ENCODE measurements around the gene GLP2R.

GLP2R gene

DNA sequence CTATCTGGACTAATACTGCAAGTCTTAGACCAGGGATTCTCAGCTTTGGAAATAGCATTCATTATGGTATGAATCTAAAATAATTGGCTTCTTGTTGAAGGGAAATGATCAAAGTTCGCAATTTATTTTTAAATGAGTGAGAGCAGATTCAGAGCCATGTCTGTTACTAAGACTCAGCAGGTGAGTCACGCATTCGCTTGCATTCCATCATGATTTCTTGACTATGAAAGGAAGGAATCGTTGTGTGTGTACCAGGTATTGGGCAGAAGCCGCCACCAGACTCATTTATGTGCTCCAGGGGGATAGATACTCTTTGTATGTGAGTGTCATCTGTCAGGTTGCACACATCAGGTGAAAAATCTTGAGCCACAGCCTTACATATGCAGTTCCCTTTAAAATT, 14.6 kb upstream of the GLP2R start:
- no peak overlapping the region for H3K4me2 ChIP-seq (ENCODE audit: low read length)
- H3K79me2 ChIP-seq: no peaks in the 10 kb centered on the region
- TF ChIP-seq, protein P1, sequence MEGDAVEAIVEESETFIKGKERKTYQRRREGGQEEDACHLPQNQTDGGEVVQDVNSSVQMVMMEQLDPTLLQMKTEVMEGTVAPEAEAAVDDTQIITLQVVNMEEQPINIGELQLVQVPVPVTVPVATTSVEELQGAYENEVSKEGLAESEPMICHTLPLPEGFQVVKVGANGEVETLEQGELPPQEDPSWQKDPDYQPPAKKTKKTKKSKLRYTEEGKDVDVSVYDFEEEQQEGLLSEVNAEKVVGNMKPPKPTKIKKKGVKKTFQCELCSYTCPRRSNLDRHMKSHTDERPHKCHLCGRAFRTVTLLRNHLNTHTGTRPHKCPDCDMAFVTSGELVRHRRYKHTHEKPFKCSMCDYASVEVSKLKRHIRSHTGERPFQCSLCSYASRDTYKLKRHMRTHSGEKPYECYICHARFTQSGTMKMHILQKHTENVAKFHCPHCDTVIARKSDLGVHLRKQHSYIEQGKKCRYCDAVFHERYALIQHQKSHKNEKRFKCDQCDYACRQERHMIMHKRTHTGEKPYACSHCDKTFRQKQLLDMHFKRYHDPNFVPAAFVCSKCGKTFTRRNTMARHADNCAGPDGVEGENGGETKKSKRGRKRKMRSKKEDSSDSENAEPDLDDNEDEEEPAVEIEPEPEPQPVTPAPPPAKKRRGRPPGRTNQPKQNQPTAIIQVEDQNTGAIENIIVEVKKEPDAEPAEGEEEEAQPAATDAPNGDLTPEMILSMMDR (IDR thresholded peaks at IDR 0.05): no peak
- no peak overlapping the region for H3K4me3 ChIP-seq (ENCODE audit: low read depth, low read length)
- H3K36me3 ChIP-seq (ENCODE audit: control insufficient read depth, insufficient read depth, low read length): no peaks in the 10 kb centered on the region
- H3K4me1 ChIP-seq: no peaks in the 10 kb centered on the region
- no peaks in the 10 kb centered on the region for H3K9me3 ChIP-seq (ENCODE audit: control insufficient read depth, low read length)
- no peaks in the 10 kb centered on the region for H3K27me3 ChIP-seq (ENCODE audit: control insufficient read depth, insufficient read depth, low read length)
- H3K9ac ChIP-seq: no peak overlapping the region
- H2AFZ ChIP-seq: no peak overlapping the region
- no peak overlapping the region for H3K27ac ChIP-seq

DNA sequence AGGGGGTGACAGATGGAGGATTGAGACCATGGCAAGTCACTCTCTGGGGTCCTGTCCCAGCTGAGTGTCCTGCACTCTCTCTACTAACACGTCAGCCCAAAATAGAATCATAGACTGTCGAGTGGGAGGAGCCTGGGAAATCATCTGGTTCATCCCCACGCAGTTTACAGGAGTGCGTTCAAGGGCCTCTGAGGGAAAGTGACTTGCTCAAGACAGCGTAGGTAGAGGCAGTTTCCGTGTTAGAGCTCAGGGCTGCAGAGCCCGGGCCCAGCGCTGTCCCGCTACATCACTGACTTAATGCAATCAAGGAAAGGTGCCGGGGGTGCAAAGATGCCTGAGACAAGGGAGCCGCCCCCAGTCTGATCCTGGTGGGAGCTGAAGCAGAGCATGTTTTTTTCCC, 14.2 kb upstream of the GLP2R start:
- Histone ChIP-seq H3K27me3 (ENCODE audit: control insufficient read depth, insufficient read depth, low read length) (no peaks in the 10 kb centered on the region), H3K9me3 (ENCODE audit: control insufficient read depth, low read length) (no peaks in the 10 kb centered on the region), H3K4me1 (no peaks in the 10 kb centered on the region), H3K4me2 (ENCODE audit: low read length) (no peak overlapping the region), H3K27ac (no peak overlapping the region), H3K36me3 (ENCODE audit: control insufficient read depth, insufficient read depth, low read length) (no peaks in the 10 kb centered on the region), H3K9ac (no peak overlapping the region), H3K79me2 (no peaks in the 10 kb centered on the region), H2AFZ (no peak overlapping the region), H3K4me3 (ENCODE audit: low read depth, low read length) (no peak overlapping the region)
- TF ChIP-seq, protein P1 (IDR thresholded peaks at IDR 0.05): no peak

DNA sequence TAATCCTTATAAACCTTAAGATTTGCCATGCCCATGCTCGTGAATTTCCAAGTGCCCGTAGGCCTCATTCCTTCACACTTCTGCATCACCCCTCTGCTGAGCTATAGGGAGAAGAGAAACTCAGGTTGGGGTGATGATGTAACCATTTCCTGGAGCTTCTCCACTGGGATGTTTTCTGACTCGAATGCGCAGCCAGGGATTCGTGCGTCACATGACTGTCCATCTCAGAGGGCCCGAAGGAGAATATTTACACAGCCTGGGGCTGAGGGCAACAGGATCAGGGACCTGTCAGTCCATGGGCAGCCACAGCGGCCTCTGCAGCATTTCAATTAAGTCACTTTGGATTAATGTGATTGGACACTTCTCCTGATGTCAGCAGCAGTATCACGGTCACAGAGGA, 12.6 kb upstream of the GLP2R start:
- Histone ChIP-seq H3K79me2 (no peaks in the 10 kb centered on the region), H3K4me3 (ENCODE audit: low read depth, low read length) (no peak overlapping the region), H2AFZ (no peak overlapping the region), H3K9ac (no peak overlapping the region), H3K27ac (no peak overlapping the region), H3K4me2 (ENCODE audit: low read length) (no peak overlapping the region), H3K4me1 (no peaks in the 10 kb centered on the region), H3K27me3 (ENCODE audit: control insufficient read depth, insufficient read depth, low read length) (no peaks in the 10 kb centered on the region), H3K9me3 (ENCODE audit: control insufficient read depth, low read length) (no peaks in the 10 kb centered on the region), H3K36me3 (ENCODE audit: control insufficient read depth, insufficient read depth, low read length) (no peaks in the 10 kb centered on the region)
- TF ChIP-seq, protein P1 (IDR thresholded peaks at IDR 0.05): no peak

DNA sequence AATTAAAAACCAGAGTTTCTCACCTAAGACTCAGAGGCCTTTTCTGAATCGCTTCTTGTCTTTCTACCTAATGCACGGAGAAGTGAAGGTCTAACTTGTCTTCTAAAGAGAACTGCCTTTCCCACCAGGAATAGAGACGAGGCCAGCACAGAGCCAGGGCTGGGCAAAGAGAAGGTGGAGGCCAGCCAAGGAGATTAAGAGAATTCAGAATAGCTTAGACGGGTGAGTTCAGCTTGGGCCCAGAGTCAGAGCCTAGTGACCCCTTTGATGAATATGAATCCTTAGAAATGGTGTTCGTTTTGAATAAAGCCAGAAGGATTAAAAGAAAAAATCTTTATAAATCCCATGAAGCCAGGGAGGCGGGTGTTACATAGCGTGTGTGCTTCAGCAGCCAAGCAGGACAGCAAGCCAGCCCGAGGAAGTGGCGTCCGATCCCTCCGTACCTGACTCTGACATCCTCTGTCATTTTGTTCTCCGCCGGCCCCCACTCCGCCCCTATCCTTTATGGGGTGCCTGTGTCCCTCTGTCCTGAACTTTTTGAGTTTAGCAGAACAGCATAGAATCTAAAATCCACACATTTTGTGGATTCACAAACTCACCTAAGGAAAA, 11.3 kb upstream of the GLP2R start:
- no peak overlapping the region for H3K27ac ChIP-seq
- TF ChIP-seq, protein P1 (IDR thresholded peaks at IDR 0.05): no peak
- H3K79me2 ChIP-seq: no peaks in the 10 kb centered on the region
- no peak overlapping the region for H3K9ac ChIP-seq
- no peaks in the 10 kb centered on the region for H3K36me3 ChIP-seq (ENCODE audit: control insufficient read depth, insufficient read depth, low read length)
- no peak overlapping the region for H3K4me3 ChIP-seq (ENCODE audit: low read depth, low read length)
- H3K4me1 ChIP-seq: no peaks in the 10 kb centered on the region
- H3K4me2 ChIP-seq (ENCODE audit: low read length): no peak overlapping the region
- no peaks in the 10 kb centered on the region for H3K9me3 ChIP-seq (ENCODE audit: control insufficient read depth, low read length)
- H2AFZ ChIP-seq: no peak overlapping the region
- no peaks in the 10 kb centered on the region for H3K27me3 ChIP-seq (ENCODE audit: control insufficient read depth, insufficient read depth, low read length)

DNA sequence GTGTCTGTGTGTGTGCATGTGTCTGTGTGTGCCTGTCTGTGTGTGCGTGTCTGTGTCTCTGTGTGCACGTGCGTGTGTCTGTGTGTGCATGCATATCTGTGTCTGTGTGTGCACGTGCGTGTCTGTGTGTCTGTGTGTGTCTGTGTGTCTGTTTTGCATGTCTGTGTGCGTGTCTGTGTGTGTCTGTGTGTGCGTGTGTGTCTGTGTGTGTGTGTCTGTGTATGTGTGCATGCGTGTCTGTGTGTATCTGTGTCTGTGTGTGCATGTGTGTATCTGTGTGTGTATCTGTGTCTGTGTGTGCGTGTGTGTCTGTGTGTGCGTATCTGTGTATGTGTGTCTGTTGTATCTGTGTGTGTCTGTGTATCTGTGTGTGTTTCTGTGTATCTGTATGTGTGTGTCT, 9.3 kb upstream of the GLP2R start:
- Histone ChIP-seq H3K4me1 (no peaks in the 10 kb centered on the region), H2AFZ (no peak overlapping the region), H3K27me3 (ENCODE audit: control insufficient read depth, insufficient read depth, low read length) (no peaks in the 10 kb centered on the region)

More for the DNA sequence above, 9.3 kb upstream of the GLP2R start:
- no peak overlapping the region for H3K9ac ChIP-seq
- no peak overlapping the region for H3K4me3 ChIP-seq (ENCODE audit: low read depth, low read length)
- H3K79me2 ChIP-seq: no peaks in the 10 kb centered on the region
- TF ChIP-seq, protein P1 (IDR thresholded peaks at IDR 0.05): no peak
- H3K9me3 ChIP-seq (ENCODE audit: control insufficient read depth, low read length): no peaks in the 10 kb centered on the region
- H3K36me3 ChIP-seq (ENCODE audit: control insufficient read depth, insufficient read depth, low read length): no peaks in the 10 kb centered on the region
- H3K4me2 ChIP-seq (ENCODE audit: low read length): no peak overlapping the region
- no peak overlapping the region for H3K27ac ChIP-seq
